GM12878 (cell line): ENCODE measurements around the gene MTHFD2. TPM values are rescaled to one million over a fixed set of nuclear protein-coding genes. Genes with fewer than 3 reads are reported as not detected.
A peak's percentile ranks its signal among the peaks of the same experiment; 100 is the strongest.

Experiments used
- BHLHE40 ChIP-seq, 2 experiments: fragments of 450-650 bp in 1 of 2; IDR thresholded peaks; 2 replicates each; pipeline ENCODE4 v1.6.1; 2011 to 2017; ENCODE audit warnings: low read depth in 2 of 2, borderline replicate concordance in 1 of 2, improper control_type of control experiment in 1 of 2, low read length in 1 of 2, mild to moderate bottlenecking in 1 of 2
- CBFB ChIP-seq: IDR thresholded peaks from 2 replicates; pipeline ENCODE4 v1.6.1; 2016; ENCODE audit warnings: antibody characterized with exemption, low read depth
- CHD1 ChIP-seq: IDR thresholded peaks from 2 replicates; pipeline ENCODE4 v1.6.1; 2012; ENCODE audit warnings: low read depth, low read length, improper control_type of control experiment
- CHD4 ChIP-seq: fragments of 200-600 bp; sonication (generic); IDR thresholded peaks from 2 replicates; pipeline ENCODE4 v1.6.1; 2016; ENCODE audit warnings: mild to moderate bottlenecking
- DPF2 ChIP-seq: fragments of 450-650 bp; IDR thresholded peaks from 2 replicates; pipeline ENCODE4 v1.6.1; 2017; ENCODE audit warnings: mild to moderate bottlenecking
- EED ChIP-seq: sonication (generic); IDR thresholded peaks from 2 replicates; pipeline ENCODE4 v1.6.1; 2016; ENCODE audit warnings: antibody characterized with exemption, low read depth
- ESRRA ChIP-seq: IDR thresholded peaks from 2 replicates; pipeline ENCODE4 v1.6.1; 2012; ENCODE audit warnings: mild to moderate bottlenecking, low read length, improper control_type of control experiment
- EZH2 ChIP-seq: IDR thresholded peaks from 2 replicates; pipeline ENCODE4 v1.6.1; 2012; ENCODE audit warnings: low read depth, mild to moderate bottlenecking, control low read depth, inconsistent platforms, low read length, borderline replicate concordance; ENCODE audit not compliant: control insufficient read depth
- KDM1A ChIP-seq: fragments of 200-600 bp; sonication (generic); IDR thresholded peaks from 2 replicates; pipeline ENCODE4 v1.6.1; 2016; ENCODE audit warnings: borderline replicate concordance
- NBN ChIP-seq: fragments of 450-650 bp; IDR thresholded peaks from 2 replicates; pipeline ENCODE4 v1.6.1; 2016
- NFYA ChIP-seq: IDR thresholded peaks from 2 replicates; pipeline ENCODE4 v1.6.1; 2011; ENCODE audit warnings: low read depth, mild to moderate bottlenecking, low read length, improper control_type of control experiment, borderline replicate concordance
- NR2F1 ChIP-seq: fragments of 450-650 bp; conservative IDR thresholded peaks from 2 replicates; pipeline ENCODE4 v1.6.1; 2017; ENCODE audit warnings: mild to moderate bottlenecking
- POLR2AphosphoS5 ChIP-seq: IDR thresholded peaks from 2 replicates; pipeline ENCODE4 v1.6.1; 2011; ENCODE audit warnings: mild to moderate bottlenecking, low read length, inconsistent platforms
- RAD21 ChIP-seq: IDR thresholded peaks from 2 replicates; pipeline ENCODE4 v1.6.1; 2011; ENCODE audit warnings: mild to moderate bottlenecking, low read depth, low read length, moderate library complexity; ENCODE audit not compliant: insufficient read depth
- SIX5 ChIP-seq: IDR thresholded peaks from 2 replicates; pipeline ENCODE4 v1.6.1; 2011; ENCODE audit warnings: mild to moderate bottlenecking, low read depth, low read length, moderate library complexity; ENCODE audit not compliant: severe bottlenecking
- SMAD5 ChIP-seq: IDR thresholded peaks from 2 replicates; pipeline ENCODE4 v1.6.1; 2016; ENCODE audit warnings: antibody characterized with exemption, low read depth
- SMARCA5 ChIP-seq: fragments of 450-650 bp; IDR thresholded peaks from 2 replicates; pipeline ENCODE4 v1.6.1; 2017; ENCODE audit warnings: mild to moderate bottlenecking
- SMC3 ChIP-seq: IDR thresholded peaks from 2 replicates; pipeline ENCODE4 v1.6.1; 2011; ENCODE audit warnings: low read length, improper control_type of control experiment, borderline replicate concordance
- TAF1 ChIP-seq: IDR thresholded peaks from 2 replicates; pipeline ENCODE4 v1.6.1; 2011; ENCODE audit warnings: mild to moderate bottlenecking, low read depth, low read length, borderline replicate concordance
- TCF12 ChIP-seq: IDR thresholded peaks from 2 replicates; pipeline ENCODE4 v1.6.1; 2011; ENCODE audit warnings: low read depth, mild to moderate bottlenecking, low read length
- ZNF207 ChIP-seq: fragments of 450-650 bp; IDR thresholded peaks from 2 replicates; pipeline ENCODE4 v1.6.1; 2014; ENCODE audit warnings: antibody characterized with exemption, mild to moderate bottlenecking, borderline replicate concordance
- polyA plus RNA-seq, 11 experiments: library from polyadenylated mRNA; depleted of rRNA in 4 of 11; unstranded in 6 of 11; stranded (reverse) in 5 of 11; fragments of >200 nt; fragmentation: Nextera tagmentation in 4 of 11; fragmentation: Illumina TruSeq in 1 of 11; extraction: Ambion mirVana in 4 of 11; extraction: Trizol in 1 of 11; gene quantifications; 1 replicate in 1 of 11; 2 replicates in 10 of 11; pipeline versions ENCODE4 v1.2.1 to v1.2.3, GENCODE V29; 2011 to 2016; ENCODE audit warnings: inconsistent platforms in 2 of 11, missing spikeins in 2 of 11, low read depth in 1 of 11
- total RNA-seq, 4 experiments: library from RNA; depleted of rRNA in 3 of 4; stranded (reverse); fragments of >200 nt in 3 of 4; fragmentation: Illumina TruSeq in 1 of 4; extraction: Trizol in 1 of 4; gene quantifications; 2 replicates each; pipeline versions ENCODE4 v1.2.1 to v1.2.3, GENCODE V29; 2013 to 2021
- TF ChIP-seq, protein P1 (sequence below): fragments of 450-650 bp; formaldehyde crosslinking; IDR thresholded peaks from 2 replicates; pipeline ENCODE4 v1.4.0; 2022; ENCODE audit warnings: mild to moderate bottlenecking, moderate library complexity
- TF ChIP-seq, protein P2 (sequence below): IDR thresholded peaks from 2 replicates; pipeline ENCODE4 v1.6.1; 2012; ENCODE audit warnings: improper control_type of control experiment, low read depth, low read length; ENCODE audit not compliant: insufficient replicate concordance
- TF ChIP-seq, protein P3 (sequence below): IDR thresholded peaks from 2 replicates; pipeline ENCODE4 v1.6.1; 2011; ENCODE audit warnings: borderline replicate concordance, low read depth, mild to moderate bottlenecking, moderate library complexity, mixed read lengths, low read length; ENCODE audit not compliant: insufficient read depth; ENCODE audit errors: extremely low read length

Gene MTHFD2
- total and polyA plus RNA-seq, 10 of the 15 experiments (the other 5 are each of a cell fraction or from before 2014, with no cell fraction given): 128 to 292 (median 150) TPM

DNA sequence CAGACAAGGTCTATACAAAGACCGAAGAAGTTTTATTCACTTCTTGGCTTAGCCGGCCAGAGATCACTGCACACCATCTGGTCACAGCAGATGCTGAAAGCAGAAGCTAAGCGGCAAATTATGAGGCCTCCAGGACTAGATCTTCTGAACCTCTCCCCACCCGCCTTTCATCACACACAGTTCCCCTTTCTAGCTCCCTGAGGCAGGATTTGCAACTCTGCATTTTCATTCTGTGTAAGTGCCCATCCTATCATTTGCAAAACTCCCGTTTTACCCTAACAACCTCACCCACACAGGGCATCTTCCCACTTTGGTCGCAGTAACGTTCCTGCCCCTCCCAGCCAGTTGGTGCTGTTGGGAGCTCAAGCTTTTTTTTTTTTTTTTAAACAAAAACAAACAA, 16.7 kb upstream of the MTHFD2 start (continued):
- TF ChIP-seq, protein P1, sequence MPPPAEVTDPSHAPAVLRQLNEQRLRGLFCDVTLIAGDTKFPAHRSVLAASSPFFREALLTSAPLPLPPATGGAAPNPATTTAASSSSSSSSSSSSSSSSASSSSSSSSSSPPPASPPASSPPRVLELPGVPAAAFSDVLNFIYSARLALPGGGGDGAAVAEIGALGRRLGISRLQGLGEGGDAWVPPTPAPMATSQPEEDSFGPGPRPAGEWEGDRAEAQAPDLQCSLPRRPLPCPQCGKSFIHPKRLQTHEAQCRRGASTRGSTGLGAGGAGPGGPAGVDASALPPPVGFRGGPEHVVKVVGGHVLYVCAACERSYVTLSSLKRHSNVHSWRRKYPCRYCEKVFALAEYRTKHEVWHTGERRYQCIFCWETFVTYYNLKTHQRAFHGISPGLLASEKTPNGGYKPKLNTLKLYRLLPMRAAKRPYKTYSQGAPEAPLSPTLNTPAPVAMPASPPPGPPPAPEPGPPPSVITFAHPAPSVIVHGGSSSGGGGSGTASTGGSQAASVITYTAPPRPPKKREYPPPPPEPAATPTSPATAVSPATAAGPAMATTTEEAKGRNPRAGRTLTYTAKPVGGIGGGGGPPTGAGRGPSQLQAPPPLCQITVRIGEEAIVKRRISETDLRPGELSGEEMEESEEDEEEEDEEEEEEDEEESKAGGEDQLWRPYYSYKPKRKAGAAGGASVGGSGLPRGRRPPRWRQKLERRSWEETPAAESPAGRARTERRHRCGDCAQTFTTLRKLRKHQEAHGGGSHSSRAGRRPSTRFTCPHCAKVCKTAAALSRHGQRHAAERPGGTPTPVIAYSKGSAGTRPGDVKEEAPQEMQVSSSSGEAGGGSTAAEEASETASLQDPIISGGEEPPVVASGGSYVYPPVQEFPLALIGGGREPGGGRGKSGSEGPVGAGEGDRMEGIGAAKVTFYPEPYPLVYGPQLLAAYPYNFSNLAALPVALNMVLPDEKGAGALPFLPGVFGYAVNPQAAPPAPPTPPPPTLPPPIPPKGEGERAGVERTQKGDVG: no peak
- no peak for TF ChIP-seq SMAD5
- TF ChIP-seq TAF1: peak; percentile 53; the same call in 1 of the 2 replicates
- peak; percentile 43; the same call in 1 of the 2 replicates for TF ChIP-seq NR2F1
- no peak for TF ChIP-seq CHD4
- TF ChIP-seq DPF2: peak; percentile 79; the same call in 1 of the 2 replicates
- TF ChIP-seq NFYA: no peak
- TF ChIP-seq NBN: peak; percentile 94
- TF ChIP-seq RAD21: no peak
- peak; percentile 89 for TF ChIP-seq EED
- no peak for TF ChIP-seq ZNF207
- peak; percentile 89 for TF ChIP-seq TCF12
- no peak for TF ChIP-seq ESRRA
- TF ChIP-seq, protein P2, sequence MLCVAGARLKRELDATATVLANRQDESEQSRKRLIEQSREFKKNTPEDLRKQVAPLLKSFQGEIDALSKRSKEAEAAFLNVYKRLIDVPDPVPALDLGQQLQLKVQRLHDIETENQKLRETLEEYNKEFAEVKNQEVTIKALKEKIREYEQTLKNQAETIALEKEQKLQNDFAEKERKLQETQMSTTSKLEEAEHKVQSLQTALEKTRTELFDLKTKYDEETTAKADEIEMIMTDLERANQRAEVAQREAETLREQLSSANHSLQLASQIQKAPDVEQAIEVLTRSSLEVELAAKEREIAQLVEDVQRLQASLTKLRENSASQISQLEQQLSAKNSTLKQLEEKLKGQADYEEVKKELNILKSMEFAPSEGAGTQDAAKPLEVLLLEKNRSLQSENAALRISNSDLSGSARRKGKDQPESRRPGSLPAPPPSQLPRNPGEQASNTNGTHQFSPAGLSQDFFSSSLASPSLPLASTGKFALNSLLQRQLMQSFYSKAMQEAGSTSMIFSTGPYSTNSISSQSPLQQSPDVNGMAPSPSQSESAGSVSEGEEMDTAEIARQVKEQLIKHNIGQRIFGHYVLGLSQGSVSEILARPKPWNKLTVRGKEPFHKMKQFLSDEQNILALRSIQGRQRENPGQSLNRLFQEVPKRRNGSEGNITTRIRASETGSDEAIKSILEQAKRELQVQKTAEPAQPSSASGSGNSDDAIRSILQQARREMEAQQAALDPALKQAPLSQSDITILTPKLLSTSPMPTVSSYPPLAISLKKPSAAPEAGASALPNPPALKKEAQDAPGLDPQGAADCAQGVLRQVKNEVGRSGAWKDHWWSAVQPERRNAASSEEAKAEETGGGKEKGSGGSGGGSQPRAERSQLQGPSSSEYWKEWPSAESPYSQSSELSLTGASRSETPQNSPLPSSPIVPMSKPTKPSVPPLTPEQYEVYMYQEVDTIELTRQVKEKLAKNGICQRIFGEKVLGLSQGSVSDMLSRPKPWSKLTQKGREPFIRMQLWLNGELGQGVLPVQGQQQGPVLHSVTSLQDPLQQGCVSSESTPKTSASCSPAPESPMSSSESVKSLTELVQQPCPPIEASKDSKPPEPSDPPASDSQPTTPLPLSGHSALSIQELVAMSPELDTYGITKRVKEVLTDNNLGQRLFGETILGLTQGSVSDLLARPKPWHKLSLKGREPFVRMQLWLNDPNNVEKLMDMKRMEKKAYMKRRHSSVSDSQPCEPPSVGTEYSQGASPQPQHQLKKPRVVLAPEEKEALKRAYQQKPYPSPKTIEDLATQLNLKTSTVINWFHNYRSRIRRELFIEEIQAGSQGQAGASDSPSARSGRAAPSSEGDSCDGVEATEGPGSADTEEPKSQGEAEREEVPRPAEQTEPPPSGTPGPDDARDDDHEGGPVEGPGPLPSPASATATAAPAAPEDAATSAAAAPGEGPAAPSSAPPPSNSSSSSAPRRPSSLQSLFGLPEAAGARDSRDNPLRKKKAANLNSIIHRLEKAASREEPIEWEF: no peak
- TF ChIP-seq CHD1: no peak
- no peak; the same call in 1 of the 2 replicates for TF ChIP-seq CBFB
- no peak for TF ChIP-seq EZH2
- TF ChIP-seq BHLHE40 (IDR thresholded peaks at IDR 0.05; ENCODE audit: borderline replicate concordance in 1 of 2, low read depth in 2 of 2, low read length in 1 of 2): peak in 1 of 2 experiments; percentile 36; a peak in 1 of 4 replicates
- no peak for TF ChIP-seq KDM1A
- TF ChIP-seq, protein P3, sequence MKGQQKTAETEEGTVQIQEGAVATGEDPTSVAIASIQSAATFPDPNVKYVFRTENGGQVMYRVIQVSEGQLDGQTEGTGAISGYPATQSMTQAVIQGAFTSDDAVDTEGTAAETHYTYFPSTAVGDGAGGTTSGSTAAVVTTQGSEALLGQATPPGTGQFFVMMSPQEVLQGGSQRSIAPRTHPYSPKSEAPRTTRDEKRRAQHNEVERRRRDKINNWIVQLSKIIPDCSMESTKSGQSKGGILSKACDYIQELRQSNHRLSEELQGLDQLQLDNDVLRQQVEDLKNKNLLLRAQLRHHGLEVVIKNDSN: no peak
- TF ChIP-seq POLR2AphosphoS5: peak; percentile 48; the same call in 1 of the 2 replicates
- TF ChIP-seq SMARCA5: no peak
- no peak for TF ChIP-seq SIX5
- peak; percentile 25; the same call in 1 of the 2 replicates for TF ChIP-seq SMC3
